Measurements from ENCODE around the gene GINS2. TPM values are rescaled to one million over a fixed set of nuclear protein-coding genes. Genes with fewer than 3 reads are reported as not detected.

Gene GINS2
- total and polyA plus RNA-seq, 2 of the 4 experiments (the other 2 are of a cell fraction): 12.0 to 13.4 TPM

GRCh38 chr16:85682516-85682915 is 6.2 kb downstream of the GINS2 start:
- intact Hi-C loops (cut with micrococcal nuclease) (no loop called here), in situ Hi-C loops (cut with MboI; ENCODE audit: low sequenced_read_pairs) (no loop called here), dilution Hi-C loops (cut with HindIII; ENCODE audit: low sequenced_read_pairs, unreplicated experiment) (no loop called here)
- CTCF ChIA-PET: interaction anchor here (0.6 kb wide), 1 partner anchor 35 kb away, joined by 3 read pairs; no protein-coding TSS in a partner anchor
- no peak overlapping the region for H2BK5ac ChIP-seq (ENCODE audit: low read depth, low read length, poor library complexity, severe bottlenecking)
- TF ChIP-seq NFE2L2 (IDR thresholded peaks at IDR 0.05; ENCODE audit: low read depth, low read length) (no peak), RFX5 (IDR thresholded peaks at IDR 0.05; ENCODE audit: low read depth, low read length) (no peak), SMC3 (IDR thresholded peaks at IDR 0.05; ENCODE audit: low read depth, low read length) (no peak), POLR2A (IDR thresholded peaks at IDR 0.05; ENCODE audit: low read depth, low read length) (no peak), CHD1 (IDR thresholded peaks at IDR 0.05; ENCODE audit: low read depth, low read length) (no peak), FOS (IDR thresholded peaks at IDR 0.05; ENCODE audit: low read depth, low read length) (no peak), RCOR1 (IDR thresholded peaks at IDR 0.05; ENCODE audit: insufficient replicate concordance, low read length) (no peak), BHLHE40 (IDR thresholded peaks at IDR 0.05; ENCODE audit: low read depth, low read length) (no peak), MXI1 (IDR thresholded peaks at IDR 0.05; ENCODE audit: borderline replicate concordance, low read depth, low read length) (no peak), CEBPB (IDR thresholded peaks at IDR 0.05; ENCODE audit: low read depth, low read length) (no peak), MAZ (IDR thresholded peaks at IDR 0.05; ENCODE audit: borderline replicate concordance, low read depth, low read length) (no peak)
- 80% methylated on average over 2 of the region's 9 CpGs; no CpG with 5 or more reads in 1 of the 2 experiments for WGBS, 2 experiments (ENCODE audit: extremely low coverage in 2 of 2, insufficient read length in 1 of 2)
- no peaks in the 10 kb centered on the region for H3K27me3 ChIP-seq (ENCODE audit: control insufficient read depth, insufficient read depth, low read length)
- H3K36me3 ChIP-seq (ENCODE audit: control insufficient read depth, insufficient read depth, low read length): peaks cover 9% of the 10 kb centered on the region
- DNase-seq (no peak), ATAC-seq (ENCODE audit: low read depth) (no peak)
- H4K8ac ChIP-seq (ENCODE audit: low read depth in 2 of 2, low read length in 2 of 2): no peak overlapping the region
- no peak overlapping the region for H2BK15ac ChIP-seq (ENCODE audit: low read depth, low read length)
- H4K20me1 ChIP-seq (ENCODE audit: insufficient read depth, low read length): peaks cover 14% of the 10 kb centered on the region; the same call in 1 of the 2 replicates
- H3K27ac ChIP-seq (ENCODE audit: insufficient read depth, low read length): no peak overlapping the region
- H4K91ac ChIP-seq (ENCODE audit: insufficient read depth, low read depth, low read length): no peak overlapping the region
- no peak overlapping the region for H3K18ac ChIP-seq (ENCODE audit: low read depth, low read length)
- no peak overlapping the region for H3K4me3 ChIP-seq (ENCODE audit: insufficient read depth, low read depth, low read length)
- H2BK120ac ChIP-seq (ENCODE audit: low read depth, low read length): no peak overlapping the region
- H3K4me2 ChIP-seq (ENCODE audit: low read depth, low read length): no peak overlapping the region
- no peak overlapping the region for H3K56ac ChIP-seq (ENCODE audit: extremely low read depth, insufficient read depth, low read length)
- no peak overlapping the region for H3K23ac ChIP-seq (ENCODE audit: low read depth, low read length)
- H3K9me3 ChIP-seq (ENCODE audit: control insufficient read depth, insufficient read depth, low read length): no peaks in the 10 kb centered on the region
- no peak overlapping the region for H2AFZ ChIP-seq (replicated peaks; ENCODE audit: low read length, poor library complexity)
- no peak overlapping the region for H4K5ac ChIP-seq (ENCODE audit: low read depth, low read length)
- H3K4ac ChIP-seq (ENCODE audit: low read depth, low read length): no peak overlapping the region
- H3K9ac ChIP-seq (ENCODE audit: low read depth, low read length): no peak overlapping the region
- POLR2A ChIA-PET (ENCODE audit: unreplicated experiment): no interaction called here
- H3K79me1 ChIP-seq (ENCODE audit: low read depth in 1 of 2, low read length in 2 of 2): peaks cover 7 to 40% of the 10 kb centered on the region in 2 experiments; a peak in 3 of 4 replicates
- H3K14ac ChIP-seq (replicated peaks; ENCODE audit: low read depth, low read length): no peak overlapping the region
- H3K9me1 ChIP-seq (ENCODE audit: insufficient read depth, low read length): peaks cover 7% of the 10 kb centered on the region
- H3K4me1 ChIP-seq (ENCODE audit: control insufficient read depth, insufficient read depth, low read length): no peaks in the 10 kb centered on the region
- H2AK5ac ChIP-seq (ENCODE audit: low read depth, low read length): no peak overlapping the region
- no peak overlapping the region for H2BK20ac ChIP-seq (ENCODE audit: low read depth, low read length)
- H2AK9ac ChIP-seq (replicated peaks; ENCODE audit: low read depth, low read length, poor library complexity): no peak overlapping the region
- no TSS peak for BruUV-seq (replicated peaks)
